ENCODE measurements around the gene MESP2. TPM values are rescaled to one million over a fixed set of nuclear protein-coding genes. Genes with fewer than 3 reads are reported as not detected.

MESP2 gene
- total and polyA plus RNA-seq, 3 donors from 2014 or later: 1.3 to 2.9 (median 2.2) TPM

DNA sequence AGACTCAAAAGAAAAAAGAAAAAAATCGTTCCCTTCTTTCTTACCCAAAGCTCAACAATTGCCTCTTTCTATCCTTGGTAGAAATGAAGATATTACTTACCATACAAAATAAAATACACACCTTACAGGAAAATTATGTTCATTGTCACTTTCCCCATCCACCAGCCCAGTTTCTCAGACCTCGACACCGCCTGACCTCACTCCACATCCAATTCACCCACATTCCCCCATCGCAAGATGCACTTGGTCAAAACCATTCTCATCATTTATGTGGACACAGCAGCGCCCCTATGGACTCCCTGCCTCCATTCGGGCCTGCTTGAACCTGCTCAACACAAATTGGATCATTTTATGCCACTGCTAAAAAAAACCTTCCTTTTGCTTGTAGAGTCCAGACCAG is 31.6 kb downstream of the MESP2 start:
- no peak overlapping the region for H3K4me3 ChIP-seq
- no peaks in the 10 kb centered on the region for H3K27me3 ChIP-seq
- no peaks in the 10 kb centered on the region for H3K9me3 ChIP-seq
- 91 to 96% methylated on average over 6 of the region's 6 CpGs for WGBS, 2 donors
- no peaks in the 10 kb centered on the region for H3K36me3 ChIP-seq (ENCODE audit: low read depth, missing control alignments)
- H3K27ac ChIP-seq: no peak overlapping the region
- DNase-seq: no peak
- intact Hi-C loops (cut with DNase I; ENCODE audit: low total_unique reads): no loop called here
- TF ChIP-seq, protein P1, sequence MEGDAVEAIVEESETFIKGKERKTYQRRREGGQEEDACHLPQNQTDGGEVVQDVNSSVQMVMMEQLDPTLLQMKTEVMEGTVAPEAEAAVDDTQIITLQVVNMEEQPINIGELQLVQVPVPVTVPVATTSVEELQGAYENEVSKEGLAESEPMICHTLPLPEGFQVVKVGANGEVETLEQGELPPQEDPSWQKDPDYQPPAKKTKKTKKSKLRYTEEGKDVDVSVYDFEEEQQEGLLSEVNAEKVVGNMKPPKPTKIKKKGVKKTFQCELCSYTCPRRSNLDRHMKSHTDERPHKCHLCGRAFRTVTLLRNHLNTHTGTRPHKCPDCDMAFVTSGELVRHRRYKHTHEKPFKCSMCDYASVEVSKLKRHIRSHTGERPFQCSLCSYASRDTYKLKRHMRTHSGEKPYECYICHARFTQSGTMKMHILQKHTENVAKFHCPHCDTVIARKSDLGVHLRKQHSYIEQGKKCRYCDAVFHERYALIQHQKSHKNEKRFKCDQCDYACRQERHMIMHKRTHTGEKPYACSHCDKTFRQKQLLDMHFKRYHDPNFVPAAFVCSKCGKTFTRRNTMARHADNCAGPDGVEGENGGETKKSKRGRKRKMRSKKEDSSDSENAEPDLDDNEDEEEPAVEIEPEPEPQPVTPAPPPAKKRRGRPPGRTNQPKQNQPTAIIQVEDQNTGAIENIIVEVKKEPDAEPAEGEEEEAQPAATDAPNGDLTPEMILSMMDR (IDR thresholded peaks at IDR 0.05): no peak
- TF ChIP-seq POLR2A (IDR thresholded peaks at IDR 0.05): no peak
- peaks cover 11% of the 10 kb centered on the region for H3K4me1 ChIP-seq

DNA sequence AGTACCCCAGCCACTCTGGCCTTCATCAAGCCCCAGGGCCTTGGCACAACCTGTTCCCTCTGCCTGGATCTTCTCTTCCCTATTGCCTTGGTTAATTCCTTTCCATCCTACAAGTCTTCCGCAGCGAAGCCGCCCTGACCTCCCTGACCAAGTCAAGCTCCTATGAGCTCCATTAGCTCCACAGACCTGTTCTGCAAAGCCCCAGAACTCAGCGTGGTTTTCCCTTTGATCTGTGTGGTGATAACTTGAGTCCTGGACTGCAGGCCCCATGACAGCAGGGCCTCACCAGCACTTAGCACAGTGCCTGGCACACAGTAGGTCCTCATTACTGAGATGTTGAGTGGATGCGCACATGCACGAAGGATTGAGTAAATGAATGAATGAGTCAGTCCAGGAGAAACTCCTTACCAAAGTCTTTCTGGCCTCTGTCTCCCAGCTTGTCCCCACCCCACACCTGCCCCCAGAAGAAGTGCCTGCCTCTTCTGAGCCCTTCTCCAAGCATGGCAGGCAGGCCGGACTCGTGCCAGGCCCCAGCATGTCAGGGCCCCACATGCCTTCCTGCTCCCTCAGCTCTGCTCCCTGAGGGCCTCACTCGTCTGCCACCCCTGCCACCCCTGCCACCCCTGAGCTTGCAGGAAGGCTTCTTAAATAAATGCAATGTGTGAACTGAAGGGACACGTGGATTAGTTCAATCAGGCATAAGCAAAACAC is 32.2 kb downstream of the MESP2 start:
- H3K27ac ChIP-seq: no peak overlapping the region
- H3K9me3 ChIP-seq: no peaks in the 10 kb centered on the region
- no peak for DNase-seq
- WGBS, 2 donors: 88 to 95% methylated on average over 10 of the region's 10 CpGs
- H3K36me3 ChIP-seq (ENCODE audit: low read depth, missing control alignments): no peaks in the 10 kb centered on the region
- peaks cover 11% of the 10 kb centered on the region for H3K4me1 ChIP-seq
- no peaks in the 10 kb centered on the region for H3K27me3 ChIP-seq
- TF ChIP-seq, protein P1 (IDR thresholded peaks at IDR 0.05): no peak
- no peak for TF ChIP-seq POLR2A (IDR thresholded peaks at IDR 0.05)
- intact Hi-C loops (cut with DNase I; ENCODE audit: low total_unique reads): no loop called here
- no peak overlapping the region for H3K4me3 ChIP-seq

DNA sequence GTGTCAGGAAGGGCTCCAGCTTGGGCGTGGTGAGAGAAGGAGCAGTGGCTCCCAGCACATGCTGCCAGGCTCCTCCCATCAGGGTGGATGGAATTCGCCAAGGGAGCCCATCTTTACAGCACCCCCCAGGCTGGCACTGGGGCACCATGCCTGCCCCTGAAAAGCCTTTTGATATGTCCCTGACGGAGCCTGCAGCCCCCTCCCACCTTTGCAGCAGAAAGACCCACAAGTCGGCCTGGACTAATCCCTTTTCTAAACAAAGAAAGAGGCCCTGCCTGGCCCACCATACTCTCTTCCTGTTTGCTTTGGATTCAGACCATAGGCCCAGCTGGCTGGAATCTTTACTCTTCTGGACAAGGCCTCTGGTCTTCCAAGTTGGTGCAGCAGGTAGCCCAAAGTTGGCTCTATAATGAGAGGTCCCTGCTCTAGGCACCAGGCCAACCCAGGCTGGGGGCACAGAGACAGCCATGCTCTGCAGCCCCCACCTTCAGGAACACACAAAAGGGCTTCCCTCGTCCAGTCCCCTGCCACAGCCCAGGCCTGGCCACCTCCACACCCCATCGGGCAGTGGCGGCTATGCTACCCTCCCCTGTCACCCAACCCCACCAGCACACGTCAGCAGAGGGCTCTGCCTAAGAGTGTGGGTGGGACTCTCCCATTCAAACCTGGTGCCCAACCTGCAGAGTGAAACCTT is 33.1 kb downstream of the MESP2 start:
- Histone ChIP-seq H3K27ac (no peak overlapping the region), H3K36me3 (ENCODE audit: low read depth, missing control alignments) (no peaks in the 10 kb centered on the region), H3K4me3 (no peak overlapping the region), H3K27me3 (no peaks in the 10 kb centered on the region), H3K9me3 (no peaks in the 10 kb centered on the region), H3K4me1 (peaks cover 13% of the 10 kb centered on the region)
- intact Hi-C loops (cut with DNase I; ENCODE audit: low total_unique reads): no loop called here
- WGBS, 2 donors: 49 to 72% methylated on average over 4 to 8 of the region's 8 CpGs
- TF ChIP-seq POLR2A (IDR thresholded peaks at IDR 0.05): no peak
- TF ChIP-seq, protein P1 (IDR thresholded peaks at IDR 0.05): no peak
- no peak for DNase-seq

DNA sequence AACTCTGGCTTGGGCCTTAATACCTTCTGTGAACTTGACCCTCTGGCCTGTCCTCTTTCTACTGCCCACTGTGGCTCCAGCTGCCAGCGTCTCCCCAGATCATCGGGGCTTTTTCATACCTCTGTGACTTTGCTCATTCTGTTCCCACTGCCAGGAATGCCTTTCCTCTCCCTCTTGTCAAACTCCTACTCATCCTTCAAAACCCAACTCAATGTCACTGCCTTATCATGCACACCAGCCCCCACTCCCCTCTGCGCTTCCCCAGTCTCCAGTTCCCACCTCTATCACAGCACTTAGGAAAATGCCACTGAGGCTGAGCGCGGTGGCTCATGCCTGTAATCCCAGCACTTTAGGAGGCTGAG is 33.6 kb downstream of the MESP2 start:
- no peaks in the 10 kb centered on the region for H3K9me3 ChIP-seq
- DNase-seq: no peak
- no peak overlapping the region for H3K27ac ChIP-seq
- WGBS, 2 donors: 96 to 99% methylated on average over 5 of the region's 5 CpGs
- H3K27me3 ChIP-seq: no peaks in the 10 kb centered on the region
- intact Hi-C loops (cut with DNase I; ENCODE audit: low total_unique reads): no loop called here
- TF ChIP-seq POLR2A (IDR thresholded peaks at IDR 0.05): no peak
- TF ChIP-seq, protein P1 (IDR thresholded peaks at IDR 0.05): no peak
- H3K4me1 ChIP-seq: peaks cover 18% of the 10 kb centered on the region
- H3K4me3 ChIP-seq: no peak overlapping the region
- H3K36me3 ChIP-seq (ENCODE audit: low read depth, missing control alignments): no peaks in the 10 kb centered on the region
